A549 (cell line): ENCODE measurements around the gene DUSP1. TPM values are rescaled to one million over a fixed set of nuclear protein-coding genes. Genes with fewer than 3 reads are reported as not detected.

ENCODE experiments used
- ATAC-seq, 2 experiments: fragments of 200-7000 bp in 1 of 2; fragments of >200 bp in 1 of 2; cut with Nextera tagmentation in 1 of 2; cut with Tn5 transposase in 1 of 2; 3 replicates each; pipeline versions ENCODE4 v1.8.0 to v1.9.1; 2018 to 2020; ENCODE audit warnings: mild to moderate bottlenecking in 1 of 2, moderate library complexity in 1 of 2
- CTCF ChIA-PET: fragments of 300-600 bp; sonication (Branson Sonifier 250); formaldehyde crosslinking; extraction: SDS; loops from one replicate; lab custom pipeline; 2021; ENCODE audit warnings: antibody characterized with exemption, inconsistent platforms; lab: Yijun Ruan, JAX
- POLR2A ChIA-PET: fragments of 350-600 bp; formaldehyde crosslinking; extraction: SDS; loops from one replicate; lab custom pipeline; 2021; ENCODE audit warnings: antibody characterized with exemption, inconsistent platforms; lab: Yijun Ruan, JAX
- DNase-seq, 2 experiments: peaks; one replicate each; pipeline versions ENCODE4 v3.0.0 to v3.0.0-alpha.2; 2011 to 2016; ENCODE audit warnings: low read depth in 1 of 2, low spot score in 1 of 2
- FAIRE-seq: peaks from 2 replicates; lab custom pipeline; 2011; peaks lifted over from hg19 to GRCh38; lab: Jason Lieb, UNC
- H3K27ac ChIP-seq, 2 experiments: fragments of >200 bp; sonication (Bioruptor Twin); formaldehyde crosslinking; 3 replicates each; pipeline ENCODE4 v1.5.1; 2016 to 2017
- H3K4me1 ChIP-seq: fragments of >200 bp; sonication (Bioruptor Twin); formaldehyde crosslinking; 3 replicates; pipeline ENCODE4 v1.6.1; 2016
- H3K4me2 ChIP-seq: fragments of >200 bp; sonication (Bioruptor Twin); formaldehyde crosslinking; 3 replicates; pipeline ENCODE4 v1.6.1; 2016
- H3K4me3 ChIP-seq: fragments of >200 bp; sonication (Bioruptor Twin); formaldehyde crosslinking; 3 replicates; pipeline ENCODE4 v1.5.1; 2016
- H3K9me3 ChIP-seq: fragments of >200 bp; sonication (Bioruptor Twin); formaldehyde crosslinking; 3 replicates; pipeline ENCODE4 v1.6.1; 2016
- ESRRA ChIP-seq: fragments of 150-350 bp; IDR thresholded peaks from 2 replicates; pipeline ENCODE4 v1.6.1; 2014; ENCODE audit warnings: mild to moderate bottlenecking, low read length, borderline replicate concordance
- FOSL2 ChIP-seq, 2 experiments: fragments of 450-650 bp in 1 of 2; fragments of >200 bp in 1 of 2; sonication (Bioruptor Twin) in 1 of 2; formaldehyde crosslinking; IDR thresholded peaks; 2 replicates each; pipeline versions ENCODE4 v1.5.0 to v1.6.1; 2016 to 2020; ENCODE audit warnings: mild to moderate bottlenecking in 1 of 2, moderate library complexity in 1 of 2
- GATA3 ChIP-seq: IDR thresholded peaks from 2 replicates; pipeline ENCODE4 v1.6.1; 2012; ENCODE audit warnings: borderline replicate concordance
- HDAC2 ChIP-seq: fragments of 200-600 bp; sonication (generic); IDR thresholded peaks from 2 replicates; pipeline ENCODE4 v1.6.1; 2016
- JUNB ChIP-seq: fragments of >200 bp; sonication (Bioruptor Twin); formaldehyde crosslinking; IDR thresholded peaks from 2 replicates; pipeline ENCODE4 v1.6.1; 2016
- KDM5A ChIP-seq: fragments of 200-600 bp; sonication (generic); IDR thresholded peaks from 2 replicates; pipeline ENCODE4 v1.6.1; 2016; ENCODE audit warnings: antibody characterized with exemption, mild to moderate bottlenecking
- MAZ ChIP-seq: fragments of 150-350 bp; IDR thresholded peaks from 2 replicates; pipeline ENCODE4 v1.6.1; 2014; ENCODE audit warnings: antibody characterized with exemption, low read depth, low read length, borderline replicate concordance
- POLR2AphosphoS2 ChIP-seq: conservative IDR thresholded peaks from 2 replicates; pipeline ENCODE4 v1.6.1; 2012; ENCODE audit warnings: low read length, improper control_type of control experiment, inconsistent platforms
- SMC3 ChIP-seq: fragments of >200 bp; sonication (Bioruptor Twin); formaldehyde crosslinking; IDR thresholded peaks from 3 replicates; pipeline ENCODE4 v1.6.1; 2018; ENCODE audit warnings: inconsistent platforms
- ZC3H11A ChIP-seq: fragments of 450-650 bp; IDR thresholded peaks from 2 replicates; pipeline ENCODE4 v1.6.1; 2014; ENCODE audit warnings: antibody characterized with exemption, mild to moderate bottlenecking
- ZNF302 ChIP-seq: fragments of 250-450 bp; sonication (Bioruptor Pico); IDR thresholded peaks from 2 replicates; pipeline ENCODE4 v1.9.0; 2021; ENCODE audit warnings: inconsistent platforms, mild to moderate bottlenecking, moderate library complexity
- WGBS: methylation state at CpG from one replicate; pipeline ENCODE4 v1.1.6; 2017; ENCODE audit errors: missing lambda C conversion rate; 5-methylcytosine and 5-hydroxymethylcytosine counted together
- polyA plus RNA-seq, 4 experiments: library from polyadenylated mRNA; depleted of rRNA in 3 of 4; stranded (reverse); fragments of >200 nt; fragmentation: RNase III in 1 of 4; extraction: RNeasy Plus Mini Kit Qiagen cat#74134 plus additional on column Dnase treatment in 1 of 4; gene quantifications; 2 replicates in 3 of 4; 3 replicates in 1 of 4; pipeline ENCODE4 v1.2.3, GENCODE V29; 2011 to 2017
- TF ChIP-seq, protein P1 (sequence below): fragments of 250-450 bp; sonication (Bioruptor Pico); IDR thresholded peaks from 2 replicates; pipeline ENCODE4 v1.5.0; 2021; ENCODE audit warnings: mild to moderate bottlenecking, moderate library complexity, borderline replicate concordance

The DUSP1 gene
- polyA plus RNA-seq, 2 of the 4 experiments (the other 2 are of a cell fraction) = 207 to 594 TPM

- peak overlapping the region; percentile 56 to 93 for H3K27ac ChIP-seq
- H3K4me3 ChIP-seq = no peak overlapping the region
- ChIA-PET CTCF (interaction anchor here (0.9 to 1.9 kb wide), 5 partner anchors 17 to 63 kb away, joined by 3 to 6 read pairs (median 3); partner anchors contain the start of gene DUSP1), POLR2A (interaction anchor here (0.9 to 1.4 kb wide), 2 partner anchors 35 to 36 kb away, joined by 3 read pairs; partner anchors contain the start of gene DUSP1)
- peaks cover 38% of the 10 kb centered on the region for H3K4me1 ChIP-seq
- no peak for ATAC-seq
- no peak for FAIRE-seq
- H3K9me3 ChIP-seq = peaks cover 26% of the 10 kb centered on the region
- TF ChIP-seq JUNB (no peak), ZC3H11A (no peak), ESRRA (no peak), ZNF302 (CRISPR knock-in tag) (no peak)
- no peak for DNase-seq
- WGBS = 93% methylated on average over 9 of the region's 9 CpGs
- H3K4me2 ChIP-seq = no peak overlapping the region
Measured at GRCh38 chr5:172805736-172806255, 34.8 kb upstream of the DUSP1 start.

GRCh38 chr5:172805018-172805683, 34.2 kb upstream of the DUSP1 start:
- FAIRE-seq (no peak), DNase-seq (no peak), ATAC-seq (no peak)
- CTCF ChIA-PET = interaction anchor here (0.9 to 1.9 kb wide), 5 partner anchors 16 to 64 kb away, joined by 3 to 6 read pairs (median 3); partner anchors contain the start of gene DUSP1
- TF ChIP-seq HDAC2 = no peak
- POLR2A ChIA-PET = interaction anchor here (0.9 to 1.4 kb wide), 2 partner anchors 34 to 35 kb away, joined by 3 read pairs; partner anchors contain the start of gene DUSP1
- peak overlapping the region; percentile 56 to 93; a peak in 3 of 6 replicates for H3K27ac ChIP-seq
- H3K4me3 ChIP-seq = no peak overlapping the region
- H3K4me2 ChIP-seq = no peak overlapping the region
- peaks cover 44% of the 10 kb centered on the region for H3K4me1 ChIP-seq
- 81% methylated on average over 3 of the region's 3 CpGs for WGBS
- H3K9me3 ChIP-seq = peaks cover 20% of the 10 kb centered on the region

- DNase-seq = no peak
- ChIA-PET POLR2A (no interaction called here), CTCF (interaction anchor here (0.6 to 1.3 kb wide), 6 partner anchors 9 to 129 kb away, joined by 3 to 4 read pairs (median 3); no protein-coding TSS in a partner anchor)
- TF ChIP-seq POLR2AphosphoS2 (no peak), FOSL2 (IDR thresholded peaks at IDR 0.05) (no peak), FOSL2 (CRISPR knock-in tag; IDR thresholded peaks at IDR 0.05) (peak; percentile 73)
- H3K4me1 ChIP-seq = peaks cover 55% of the 10 kb centered on the region
- H3K27ac ChIP-seq = peak overlapping the region; percentile 72 to 82
- WGBS = 96% methylated on average over 4 of the region's 4 CpGs
- 0 out of 3 replicates have a peak overlapping the region, but pooled peaks have one; percentile 8 for H3K4me2 ChIP-seq
- no peak overlapping the region for H3K4me3 ChIP-seq
- H3K9me3 ChIP-seq = 0 out of 3 replicates have a peak, but pooled peaks cover 4% of the 10 kb centered on the region
- ATAC-seq = no peak
- FAIRE-seq = no peak
Measured at GRCh38 chr5:172802567-172803176, 31.7 kb upstream of the DUSP1 start.

- Histone ChIP-seq H3K27ac (peak overlapping the region; percentile 72 to 82), H3K4me2 (0 out of 3 replicates have a peak overlapping the region, but pooled peaks have one; percentile 8), H3K9me3 (0 out of 3 replicates have a peak, but pooled peaks cover 4% of the 10 kb centered on the region), H3K4me1 (peaks cover 57% of the 10 kb centered on the region), H3K4me3 (no peak overlapping the region)
- DNase-seq = no peak
- CTCF ChIA-PET = no interaction called here
- 92% methylated on average over 2 of the region's 2 CpGs for WGBS
- ATAC-seq = no peak
- TF ChIP-seq MAZ = no peak
- no peak for TF ChIP-seq SMC3
- no peak for TF ChIP-seq GATA3
- no peak for TF ChIP-seq FOSL2 (IDR thresholded peaks at IDR 0.05)
- TF ChIP-seq FOSL2 (CRISPR knock-in tag; IDR thresholded peaks at IDR 0.05) = no peak
- no peak for TF ChIP-seq KDM5A
- TF ChIP-seq, protein P1, sequence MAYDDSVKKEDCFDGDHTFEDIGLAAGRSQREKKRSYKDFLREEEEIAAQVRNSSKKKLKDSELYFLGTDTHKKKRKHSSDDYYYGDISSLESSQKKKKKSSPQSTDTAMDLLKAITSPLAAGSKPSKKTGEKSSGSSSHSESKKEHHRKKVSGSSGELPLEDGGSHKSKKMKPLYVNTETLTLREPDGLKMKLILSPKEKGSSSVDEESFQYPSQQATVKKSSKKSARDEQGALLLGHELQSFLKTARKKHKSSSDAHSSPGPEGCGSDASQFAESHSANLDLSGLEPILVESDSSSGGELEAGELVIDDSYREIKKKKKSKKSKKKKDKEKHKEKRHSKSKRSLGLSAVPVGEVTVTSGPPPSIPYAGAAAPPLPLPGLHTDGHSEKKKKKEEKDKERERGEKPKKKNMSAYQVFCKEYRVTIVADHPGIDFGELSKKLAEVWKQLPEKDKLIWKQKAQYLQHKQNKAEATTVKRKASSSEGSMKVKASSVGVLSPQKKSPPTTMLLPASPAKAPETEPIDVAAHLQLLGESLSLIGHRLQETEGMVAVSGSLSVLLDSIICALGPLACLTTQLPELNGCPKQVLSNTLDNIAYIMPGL = no peak
- POLR2A ChIA-PET = no interaction called here
- no peak for FAIRE-seq
Measured at GRCh38 chr5:172802112-172802511, 31.1 kb upstream of the DUSP1 start.
